Tibial nerve (tissue), 3 donors: ENCODE results near the gene PCDHGA2.
"Not testable (repeated sequence)": the region's sequence is repeated elsewhere in the genome, so short reads cannot be mapped to it uniquely, and the experiment has no call there.

ENCODE experiments used
- POLR2A ChIP-seq, 2 donors: fragments of 450-650 bp; IDR thresholded peaks; one replicate each; pipeline ENCODE4 v1.6.1; 2017; ENCODE audit warnings: antibody characterized with exemption in 2 of 2, mild to moderate bottlenecking in 2 of 2, moderate library complexity in 2 of 2
- TF ChIP-seq, protein P1 (sequence below), 5 experiments: fragments of 200-600 bp in 3 of 5; fragments of 450-650 bp in 2 of 5; sonication (generic) in 3 of 5; IDR thresholded peaks; one replicate each; pipeline ENCODE4 v1.5.1; 2016 to 2019; ENCODE audit warnings: antibody characterized with exemption in 5 of 5, mild to moderate bottlenecking in 3 of 5, moderate library complexity in 2 of 5

- TF ChIP-seq, protein P1, sequence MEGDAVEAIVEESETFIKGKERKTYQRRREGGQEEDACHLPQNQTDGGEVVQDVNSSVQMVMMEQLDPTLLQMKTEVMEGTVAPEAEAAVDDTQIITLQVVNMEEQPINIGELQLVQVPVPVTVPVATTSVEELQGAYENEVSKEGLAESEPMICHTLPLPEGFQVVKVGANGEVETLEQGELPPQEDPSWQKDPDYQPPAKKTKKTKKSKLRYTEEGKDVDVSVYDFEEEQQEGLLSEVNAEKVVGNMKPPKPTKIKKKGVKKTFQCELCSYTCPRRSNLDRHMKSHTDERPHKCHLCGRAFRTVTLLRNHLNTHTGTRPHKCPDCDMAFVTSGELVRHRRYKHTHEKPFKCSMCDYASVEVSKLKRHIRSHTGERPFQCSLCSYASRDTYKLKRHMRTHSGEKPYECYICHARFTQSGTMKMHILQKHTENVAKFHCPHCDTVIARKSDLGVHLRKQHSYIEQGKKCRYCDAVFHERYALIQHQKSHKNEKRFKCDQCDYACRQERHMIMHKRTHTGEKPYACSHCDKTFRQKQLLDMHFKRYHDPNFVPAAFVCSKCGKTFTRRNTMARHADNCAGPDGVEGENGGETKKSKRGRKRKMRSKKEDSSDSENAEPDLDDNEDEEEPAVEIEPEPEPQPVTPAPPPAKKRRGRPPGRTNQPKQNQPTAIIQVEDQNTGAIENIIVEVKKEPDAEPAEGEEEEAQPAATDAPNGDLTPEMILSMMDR (IDR thresholded peaks at IDR 0.05): not testable (repeated sequence)
- TF ChIP-seq POLR2A (IDR thresholded peaks at IDR 0.05): not testable (repeated sequence)
These were observed 37.0 kb downstream of the PCDHGA2 start for GRCh38 chr5:141375444-141376155.
